Panc1 (cell line): ENCODE results near the gene ZNF662. TPM values are rescaled to one million over a fixed set of nuclear protein-coding genes. Genes with fewer than 3 reads are reported as not detected.

Source experiments
- ATAC-seq: fragments of 200-7000 bp; cut with Tn5 transposase; 2 replicates; pipeline ENCODE4 v1.9.1; 2020; ENCODE audit warnings: mild to moderate bottlenecking, moderate library complexity
- BruUV-seq: library from RNA; stranded (reverse); fragments of 400-500 nt; replicated peaks from 2 replicates; lab custom pipeline; 2021; lab: Mats Ljungman, UMichigan
- CTCF ChIA-PET: fragments of 300-600 bp; sonication (Branson Sonifier 250); formaldehyde crosslinking; loops from one replicate; lab custom pipeline; 2022; ENCODE audit warnings: antibody characterized with exemption; lab: Charles Lee
- POLR2A ChIA-PET: fragments of 300-600 bp; sonication (Branson Sonifier 250); formaldehyde crosslinking; loops from one replicate; lab custom pipeline; 2022; ENCODE audit warnings: antibody characterized with exemption; lab: Charles Lee
- DNase-seq: peaks from one replicate; pipeline ENCODE4 v3.0.0-alpha.2; 2010; ENCODE audit warnings: low read depth, low spot score
- H3K27ac ChIP-seq: 2 replicates; pipeline ENCODE4 v1.5.1; 2011; ENCODE audit warnings: mild to moderate bottlenecking, low read length, inconsistent platforms
- H3K27me3 ChIP-seq: fragments of 200-500 bp; sonication (Bioruptor generic); 2 replicates; pipeline ENCODE4 v1.6.0; 2014; ENCODE audit warnings: low read length, inconsistent platforms; ENCODE audit not compliant: control insufficient read depth, insufficient read depth
- H3K36me3 ChIP-seq: fragments of 200-500 bp; sonication (Bioruptor generic); 2 replicates; pipeline ENCODE4 v1.5.1; 2014; ENCODE audit warnings: inconsistent platforms, mild to moderate bottlenecking, low read length, moderate library complexity; ENCODE audit not compliant: control insufficient read depth, insufficient read depth
- H3K4me1 ChIP-seq: 2 replicates; pipeline ENCODE4 v1.5.1; 2011; ENCODE audit warnings: inconsistent platforms, mild to moderate bottlenecking, low read length, moderate library complexity; ENCODE audit not compliant: control insufficient read depth, insufficient read depth
- H3K4me3 ChIP-seq, 2 experiments: 2 replicates each; pipeline ENCODE4 v1.5.1; 2011 to 2012; ENCODE audit warnings: low read depth in 2 of 2, low read length in 2 of 2, mild to moderate bottlenecking in 2 of 2, inconsistent platforms in 1 of 2, moderate library complexity in 1 of 2
- H3K9me3 ChIP-seq: fragments of 200-500 bp; sonication (Bioruptor generic); 2 replicates; pipeline ENCODE4 v1.5.1; 2014; ENCODE audit warnings: low read depth, mild to moderate bottlenecking, inconsistent platforms, low read length, moderate library complexity; ENCODE audit not compliant: control insufficient read depth, insufficient read depth
- CTCF ChIP-seq: fragments of 450-650 bp; IDR thresholded peaks from 2 replicates; pipeline ENCODE4 v1.5.1; 2017; ENCODE audit warnings: mild to moderate bottlenecking
- POLR2AphosphoS5 ChIP-seq: IDR thresholded peaks from 2 replicates; pipeline ENCODE4 v1.6.1; 2012; ENCODE audit warnings: mild to moderate bottlenecking, low read depth, low read length, moderate library complexity
- REST ChIP-seq, 2 experiments: IDR thresholded peaks; 2 replicates each; pipeline ENCODE4 v1.6.1; 2011 to 2012; ENCODE audit warnings: low read depth in 2 of 2, control low read depth in 1 of 2, low read length in 1 of 2, mild to moderate bottlenecking in 1 of 2, moderate library complexity in 1 of 2; ENCODE audit not compliant: insufficient read depth in 1 of 2
- SIN3A ChIP-seq: IDR thresholded peaks from 2 replicates; pipeline ENCODE4 v1.6.1; 2012; ENCODE audit warnings: low read depth, mild to moderate bottlenecking, low read length, moderate library complexity, borderline replicate concordance; ENCODE audit not compliant: insufficient read depth
- TCF7L2 ChIP-seq: IDR thresholded peaks from 2 replicates; pipeline ENCODE4 v1.6.1; 2011; ENCODE audit warnings: mild to moderate bottlenecking, low read depth, low read length, inconsistent platforms
- in situ Hi-C: cut with HindIII; loops from 2 replicates; pipeline ENCODE4 v1.10.0; 2016; ENCODE audit warnings: low sequenced_read_pairs, low pct_unique_long_range_greater_than_20kb
- intact Hi-C: fragments of 100-400 bp; cut with micrococcal nuclease; formaldehyde crosslinking; loops from one replicate; pipeline ENCODE4 v1.10.0; 2022; ENCODE audit not compliant: unreplicated experiment
- total RNA-seq: library from RNA; stranded (reverse); gene quantifications from one replicate; pipeline ENCODE4 v1.2.1, GENCODE V29; 2021; ENCODE audit not compliant: unreplicated experiment

ZNF662 gene
- total RNA-seq, 1 experiment from 2014 or later: not detected

GRCh38 chr3:42901073-42901415, 4.9 kb upstream of the ZNF662 start:
- no peak overlapping the region for H3K27ac ChIP-seq
- H3K4me3 ChIP-seq: no peak overlapping the region
- no peak for TF ChIP-seq SIN3A

GRCh38 chr3:42902257-42902656, 3.7 kb upstream of the ZNF662 start:
- POLR2A ChIA-PET: no interaction called here
- Histone ChIP-seq H3K4me3 (no peak overlapping the region), H3K27ac (no peak overlapping the region), H3K9me3 (no peaks in the 10 kb centered on the region), H3K27me3 (peaks cover 2% of the 10 kb centered on the region), H3K4me1 (no peaks in the 10 kb centered on the region), H3K36me3 (no peaks in the 10 kb centered on the region)
- in situ Hi-C loops: no loop called here
- intact Hi-C loops: no loop called here
- no peak for ATAC-seq
- TF ChIP-seq REST (IDR thresholded peaks at IDR 0.05; ENCODE audit: insufficient read depth in 1 of 2, low read depth in 2 of 2, low read length in 1 of 2) (no peak), TCF7L2 (no peak), SIN3A (no peak), POLR2AphosphoS5 (no peak), CTCF (no peak)
- CTCF ChIA-PET: no interaction called here
- BruUV-seq: no TSS peak
- DNase-seq: no peak

More at GRCh38 chr3:42901073-42901415, 4.9 kb upstream of the ZNF662 start:
- no peak for DNase-seq
- in situ Hi-C loops (no loop called here), intact Hi-C loops (no loop called here)
- H3K27me3 ChIP-seq: peaks cover 2% of the 10 kb centered on the region
- H3K36me3 ChIP-seq: no peaks in the 10 kb centered on the region
- no peaks in the 10 kb centered on the region for H3K9me3 ChIP-seq
- no peaks in the 10 kb centered on the region for H3K4me1 ChIP-seq
- ATAC-seq: no peak
- no TSS peak for BruUV-seq
- POLR2A ChIA-PET: no interaction called here
- CTCF ChIA-PET: no interaction called here

GRCh38 chr3:42904076-42904475, 1.9 kb upstream of the ZNF662 start:
- CTCF ChIA-PET: no interaction called here

More at GRCh38 chr3:42904076-42904475, 1.9 kb upstream of the ZNF662 start:
- DNase-seq (no peak), ATAC-seq (no peak)
- peaks cover 2% of the 10 kb centered on the region for H3K27me3 ChIP-seq
- no peak for TF ChIP-seq REST (IDR thresholded peaks at IDR 0.05; ENCODE audit: insufficient read depth in 1 of 2, low read depth in 2 of 2, low read length in 1 of 2)
- TF ChIP-seq TCF7L2: no peak
- TF ChIP-seq CTCF: no peak
- TF ChIP-seq SIN3A: no peak
- TF ChIP-seq POLR2AphosphoS5: no peak
- POLR2A ChIA-PET: no interaction called here
- no peak overlapping the region for H3K4me3 ChIP-seq
- intact Hi-C loops: no loop called here
- no peak overlapping the region for H3K27ac ChIP-seq
- H3K9me3 ChIP-seq: no peaks in the 10 kb centered on the region
- in situ Hi-C loops: no loop called here
- no peaks in the 10 kb centered on the region for H3K4me1 ChIP-seq
- H3K36me3 ChIP-seq: no peaks in the 10 kb centered on the region
- BruUV-seq: no TSS peak
